SK-N-MC (cell line): ENCODE data around the gene DNAAF5.

Experiments used
- FOXP2 ChIP-seq: optimal IDR thresholded peaks from 2 replicates; pipeline ENCODE3; 2011; ENCODE audit warnings: mild to moderate bottlenecking, moderate library complexity; ENCODE audit not compliant: insufficient read depth; ENCODE audit errors: extremely low read length, control extremely low read depth
- POLR2AphosphoS5 ChIP-seq: IDR thresholded peaks from 2 replicates; pipeline ENCODE4 v1.6.1; 2012; ENCODE audit warnings: mild to moderate bottlenecking, low read depth, low read length, borderline replicate concordance

GRCh38 chr7:773622-773915 lies 47.1 kb downstream of the DNAAF5 start:
- no peak for TF ChIP-seq FOXP2
- TF ChIP-seq POLR2AphosphoS5, result no peak
